Gastrocnemius medialis (tissue), 4 donors: ENCODE measurements around the gene IQGAP2. TPM values are rescaled to one million over a fixed set of nuclear protein-coding genes. Genes with fewer than 3 reads are reported as not detected.

Source experiments
- ATAC-seq, 2 donors: fragments of 150-250 bp; one replicate each; pipeline ENCODE4 v1.9.1; 2016
- DNase-seq, 2 donors: peaks; one replicate each; pipeline ENCODE4 v3.0.0-alpha.2; 2019
- H3K27ac ChIP-seq, 4 donors: fragments of 200-600 bp; sonication (generic); 1 replicate in 1 of 4; 2 replicates in 3 of 4; pipeline ENCODE4 v1.5.1; 2016 to 2018; ENCODE audit warnings: mild to moderate bottlenecking in 2 of 4, moderate library complexity in 1 of 4
- H3K27me3 ChIP-seq, 3 donors: fragments of 200-600 bp; sonication (generic) in 2 of 3; 1 replicate in 1 of 3; 2 replicates in 2 of 3; pipeline versions ENCODE4 v1.5.1 to v1.6.0; 2016 to 2019; ENCODE audit warnings: mild to moderate bottlenecking in 1 of 3, moderate library complexity in 1 of 3
- H3K36me3 ChIP-seq, 2 donors: fragments of 200-600 bp; sonication (generic) in 1 of 2; one replicate each; pipeline ENCODE4 v1.5.1; 2017 to 2018
- H3K4me1 ChIP-seq, 2 donors: fragments of 200-600 bp; sonication (generic) in 1 of 2; one replicate each; pipeline ENCODE4 v1.5.1; 2016 to 2017; ENCODE audit warnings: mild to moderate bottlenecking in 2 of 2
- H3K4me3 ChIP-seq, 4 donors: fragments of 200-600 bp; sonication (generic) in 3 of 4; 1 replicate in 1 of 4; 2 replicates in 3 of 4; pipeline ENCODE4 v1.5.1; 2016 to 2019; ENCODE audit warnings: mild to moderate bottlenecking in 2 of 4
- H3K9me3 ChIP-seq, 3 donors: fragments of 200-600 bp; sonication (generic) in 2 of 3; 1 replicate in 1 of 3; 2 replicates in 2 of 3; pipeline ENCODE4 v1.5.1; 2016 to 2019
- CTCF ChIP-seq, 5 experiments: fragments of 450-650 bp in 3 of 5; fragments of 200-600 bp in 2 of 5; sonication (generic) in 2 of 5; IDR thresholded peaks in 4 of 5; conservative IDR thresholded peaks in 1 of 5; 1 replicate in 4 of 5; 2 replicates in 1 of 5; pipeline ENCODE4 v1.5.1; 2016 to 2019; ENCODE audit warnings: antibody characterized with exemption in 5 of 5, mild to moderate bottlenecking in 3 of 5, moderate library complexity in 3 of 5
- POLR2A ChIP-seq, 2 donors: fragments of 450-650 bp; IDR thresholded peaks; one replicate each; pipeline ENCODE4 v1.6.1; 2017; ENCODE audit warnings: antibody characterized with exemption in 2 of 2, mild to moderate bottlenecking in 2 of 2, moderate library complexity in 2 of 2
- in situ Hi-C, 4 donors: fragments of 200-750 bp; cut with MboI; loops; one replicate each; pipeline versions ENCODE4 v1.15.0 to v1.8.0; 2017; ENCODE audit warnings: low sequenced_read_pairs in 4 of 4
- intact Hi-C: fragments of 100-400 bp; cut with DNase I; formaldehyde crosslinking; loops from one replicate; pipeline ENCODE4 v1.15.1; 2023; ENCODE audit warnings: low total_unique reads
- total RNA-seq, 4 donors: library from RNA; depleted of rRNA; stranded (reverse); fragments of >200 nt; gene quantifications; one replicate each; pipeline versions ENCODE4 v1.1.0 to v1.2.3, GENCODE V29; 2016

Gene IQGAP2
- total RNA-seq, 4 donors from 2014 or later, result 1.5 to 6.8 (median 2.5) TPM

GRCh38 chr5:76388791-76389512 lies 14.1 kb upstream of the IQGAP2 start:
- no peak for ATAC-seq
- no peaks in the 10 kb centered on the region for H3K36me3 ChIP-seq
- TF ChIP-seq CTCF (IDR thresholded peaks at IDR 0.05 in 4 of 5, conservative IDR thresholded peaks at IDR 0.05 in 1 of 5) (no peak), POLR2A (IDR thresholded peaks at IDR 0.05) (no peak)
- H3K27me3 ChIP-seq, result no peaks in the 10 kb centered on the region
- no peak overlapping the region for H3K4me3 ChIP-seq
- DNase-seq, result no peak
- in situ Hi-C loops (no loop called here), intact Hi-C loops (no loop called here)
- H3K4me1 ChIP-seq, result no peaks in the 10 kb centered on the region
- no peak overlapping the region for H3K27ac ChIP-seq
- no peaks in the 10 kb centered on the region for H3K9me3 ChIP-seq

- no peaks in the 10 kb centered on the region for H3K4me1 ChIP-seq
- in situ Hi-C loops (no loop called here), intact Hi-C loops (no loop called here)
- no peak for TF ChIP-seq CTCF (IDR thresholded peaks at IDR 0.05 in 4 of 5, conservative IDR thresholded peaks at IDR 0.05 in 1 of 5)
- TF ChIP-seq POLR2A (IDR thresholded peaks at IDR 0.05), result no peak
- H3K27ac ChIP-seq, result no peak overlapping the region
- DNase-seq, result no peak
- ATAC-seq, result no peak
- no peaks in the 10 kb centered on the region for H3K9me3 ChIP-seq
- H3K4me3 ChIP-seq, result no peak overlapping the region
- H3K36me3 ChIP-seq, result no peaks in the 10 kb centered on the region
- no peaks in the 10 kb centered on the region for H3K27me3 ChIP-seq
Observed at GRCh38 chr5:76389513-76390154, 13.5 kb upstream of the IQGAP2 start.

GRCh38 chr5:76391014-76391413 lies 12.1 kb upstream of the IQGAP2 start:
- H3K27ac ChIP-seq, result no peak overlapping the region
- intact Hi-C loops, result no loop called here
- no peak for DNase-seq
- TF ChIP-seq POLR2A (IDR thresholded peaks at IDR 0.05) (no peak), CTCF (IDR thresholded peaks at IDR 0.05 in 4 of 5, conservative IDR thresholded peaks at IDR 0.05 in 1 of 5) (no peak)
- no peak overlapping the region for H3K4me3 ChIP-seq
- in situ Hi-C loops, result no loop called here
- no peaks in the 10 kb centered on the region for H3K4me1 ChIP-seq
- no peaks in the 10 kb centered on the region for H3K9me3 ChIP-seq
- ATAC-seq, result no peak
- no peaks in the 10 kb centered on the region for H3K27me3 ChIP-seq
- H3K36me3 ChIP-seq, result no peaks in the 10 kb centered on the region

- in situ Hi-C loops, result no loop called here
Observed at GRCh38 chr5:76393035-76393680, 9.9 kb upstream of the IQGAP2 start.

More at GRCh38 chr5:76393035-76393680, 9.9 kb upstream of the IQGAP2 start:
- no peak for ATAC-seq
- no peak for DNase-seq
- Histone ChIP-seq H3K27me3 (no peaks in the 10 kb centered on the region), H3K27ac (no peak overlapping the region), H3K9me3 (no peaks in the 10 kb centered on the region), H3K4me3 (no peak overlapping the region), H3K36me3 (no peaks in the 10 kb centered on the region), H3K4me1 (no peaks in the 10 kb centered on the region)
- intact Hi-C loops, result no loop called here
- TF ChIP-seq CTCF (IDR thresholded peaks at IDR 0.05 in 4 of 5, conservative IDR thresholded peaks at IDR 0.05 in 1 of 5) (no peak), POLR2A (IDR thresholded peaks at IDR 0.05) (no peak)
